Large intestine (tissue), 12 donors: ENCODE data around the gene COX7C. TPM values are rescaled to one million over a fixed set of nuclear protein-coding genes. Genes with fewer than 3 reads are reported as not detected.
"Not testable (repeated sequence)": the region's sequence is repeated elsewhere in the genome, so short reads cannot be mapped to it uniquely, and the experiment has no call there.

ENCODE experiments used
- DNase-seq, 2 donors: peaks; one replicate each; pipeline versions ENCODE4 v3.0.0 to v3.0.0-alpha.2; 2013
- H3K27ac ChIP-seq: one replicate; pipeline ENCODE4 v1.5.1; 2013; ENCODE audit warnings: low read length
- H3K27me3 ChIP-seq: 2 replicates; pipeline ENCODE4 v1.6.1; 2013; ENCODE audit warnings: low read length; ENCODE audit not compliant: control insufficient read depth, insufficient read depth
- H3K36me3 ChIP-seq: 2 replicates; pipeline ENCODE4 v1.6.1; 2013; ENCODE audit warnings: low read length; ENCODE audit not compliant: control insufficient read depth, insufficient read depth
- H3K4me1 ChIP-seq: one replicate; pipeline ENCODE4 v1.6.1; 2013; ENCODE audit warnings: low read length; ENCODE audit not compliant: control insufficient read depth, insufficient read depth
- H3K4me3 ChIP-seq: one replicate; pipeline ENCODE4 v1.5.1; 2013; ENCODE audit warnings: low read length
- H3K9me3 ChIP-seq: one replicate; pipeline ENCODE4 v1.6.1; 2013; ENCODE audit warnings: mild to moderate bottlenecking, low read depth, low read length, moderate library complexity; ENCODE audit not compliant: control insufficient read depth
- WGBS: methylation state at CpG from one replicate; pipeline ENCODE4 v1.1.5; 2013; ENCODE audit warnings: low lambda C conversion rate; ENCODE audit not compliant: insufficient coverage; 5-methylcytosine and 5-hydroxymethylcytosine counted together
- long read RNA-seq, 11 donors: transcript quantifications; one replicate each; lab custom pipeline, GENCODE V29; 2026
- polyA plus RNA-seq: library from polyadenylated mRNA; unstranded; fragments of 120-200 nt; gene quantifications from one replicate; pipeline ENCODE4 v1.2.1, GENCODE V29; 2013

Gene COX7C, protein sequence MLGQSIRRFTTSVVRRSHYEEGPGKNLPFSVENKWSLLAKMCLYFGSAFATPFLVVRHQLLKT
- polyA plus RNA-seq = 923 TPM
- long read RNA-seq, donor 1, transcript COX7C-205 (3 exons, 369 nt) = minor isoform, 72 of 463 reads
- long read RNA-seq, donor 1, transcript COX7C-201 (3 exons, 666 nt) = major isoform, 348 of 463 reads
- long read RNA-seq, donor 1, partial matches to known transcripts = 16 of 463 reads
- long read RNA-seq, donor 1, other reads (novel, unspliced or antisense) = 23 of 463 reads
- long read RNA-seq, donor 2, transcript COX7C-205 (3 exons, 369 nt) = minor isoform, 142 of 864 reads
- long read RNA-seq, donor 2, transcript COX7C-201 (3 exons, 666 nt) = major isoform, 598 of 864 reads
- long read RNA-seq, donor 2, transcript COX7C-203 (2 exons, 1,584 nt) = minor isoform, 7 of 864 reads
- long read RNA-seq, donor 2, partial matches to known transcripts = 49 of 864 reads
- long read RNA-seq, donor 2, other reads (novel, unspliced or antisense) = 68 of 864 reads
- long read RNA-seq, donor 3, transcript COX7C-205 (3 exons, 369 nt) = minor isoform, 237 of 1,600 reads
- long read RNA-seq, donor 3, transcript COX7C-203 (2 exons, 1,584 nt) = minor isoform, 8 of 1,600 reads
- long read RNA-seq, donor 3, transcript COX7C-201 (3 exons, 666 nt) = major isoform, 1,049 of 1,600 reads
- long read RNA-seq, donor 3, partial matches to known transcripts = 177 of 1,600 reads
- long read RNA-seq, donor 3, other reads (novel, unspliced or antisense) = 128 of 1,600 reads
- long read RNA-seq, donor 4, transcript COX7C-205 (3 exons, 369 nt) = minor isoform, 18 of 111 reads
- long read RNA-seq, donor 4, transcript COX7C-201 (3 exons, 666 nt) = major isoform, 77 of 111 reads
- long read RNA-seq, donor 4, partial matches to known transcripts = 5 of 111 reads
- long read RNA-seq, donor 4, other reads (novel, unspliced or antisense) = 9 of 111 reads
- long read RNA-seq, donor 5, transcript COX7C-205 (3 exons, 369 nt) = minor isoform, 60 of 403 reads
- long read RNA-seq, donor 5, transcript COX7C-201 (3 exons, 666 nt) = major isoform, 294 of 403 reads
- long read RNA-seq, donor 5, partial matches to known transcripts = 15 of 403 reads
- long read RNA-seq, donor 5, other reads (novel, unspliced or antisense) = 31 of 403 reads
- long read RNA-seq, donor 6, transcript COX7C-203 (2 exons, 1,584 nt) = minor isoform, 15 of 961 reads
- long read RNA-seq, donor 6, transcript COX7C-205 (3 exons, 369 nt) = minor isoform, 149 of 961 reads
- long read RNA-seq, donor 6, transcript COX7C-201 (3 exons, 666 nt) = major isoform, 595 of 961 reads
- long read RNA-seq, donor 6, partial matches to known transcripts = 125 of 961 reads
- long read RNA-seq, donor 6, other reads (novel, unspliced or antisense) = 77 of 961 reads
- long read RNA-seq, donor 7, transcript COX7C-201 (3 exons, 666 nt) = major isoform, 298 of 396 reads
- long read RNA-seq, donor 7, transcript COX7C-205 (3 exons, 369 nt) = minor isoform, 49 of 396 reads
- long read RNA-seq, donor 7, partial matches to known transcripts = 26 of 396 reads
- long read RNA-seq, donor 7, other reads (novel, unspliced or antisense) = 20 of 396 reads
- long read RNA-seq, donor 8, transcript COX7C-205 (3 exons, 369 nt) = minor isoform, 177 of 1,278 reads
- long read RNA-seq, donor 8, transcript COX7C-201 (3 exons, 666 nt) = major isoform, 923 of 1,278 reads
- long read RNA-seq, donor 8, transcript COX7C-203 (2 exons, 1,584 nt) = minor isoform, 9 of 1,278 reads
- long read RNA-seq, donor 8, partial matches to known transcripts = 57 of 1,278 reads
- long read RNA-seq, donor 8, other reads (novel, unspliced or antisense) = 111 of 1,278 reads
- long read RNA-seq, donor 9, transcript COX7C-203 (2 exons, 1,584 nt) = minor isoform, 9 of 1,092 reads
- long read RNA-seq, donor 9, transcript COX7C-201 (3 exons, 666 nt) = major isoform, 765 of 1,092 reads
- long read RNA-seq, donor 9, transcript COX7C-205 (3 exons, 369 nt) = minor isoform, 155 of 1,092 reads
- long read RNA-seq, donor 9, partial matches to known transcripts = 67 of 1,092 reads
- long read RNA-seq, donor 9, other reads (novel, unspliced or antisense) = 96 of 1,092 reads
- long read RNA-seq, donor 10, transcript COX7C-205 (3 exons, 369 nt) = minor isoform, 166 of 1,028 reads
- long read RNA-seq, donor 10, transcript COX7C-203 (2 exons, 1,584 nt) = minor isoform, 11 of 1,028 reads
- long read RNA-seq, donor 10, transcript COX7C-201 (3 exons, 666 nt) = major isoform, 735 of 1,028 reads
- long read RNA-seq, donor 10, partial matches to known transcripts = 50 of 1,028 reads
- long read RNA-seq, donor 10, other reads (novel, unspliced or antisense) = 65 of 1,028 reads
- long read RNA-seq, donor 11, transcript COX7C-205 (3 exons, 369 nt) = minor isoform, 91 of 604 reads
- long read RNA-seq, donor 11, transcript COX7C-201 (3 exons, 666 nt) = major isoform, 427 of 604 reads
- long read RNA-seq, donor 11, partial matches to known transcripts = 30 of 604 reads
- long read RNA-seq, donor 11, other reads (novel, unspliced or antisense) = 52 of 604 reads

DNA sequence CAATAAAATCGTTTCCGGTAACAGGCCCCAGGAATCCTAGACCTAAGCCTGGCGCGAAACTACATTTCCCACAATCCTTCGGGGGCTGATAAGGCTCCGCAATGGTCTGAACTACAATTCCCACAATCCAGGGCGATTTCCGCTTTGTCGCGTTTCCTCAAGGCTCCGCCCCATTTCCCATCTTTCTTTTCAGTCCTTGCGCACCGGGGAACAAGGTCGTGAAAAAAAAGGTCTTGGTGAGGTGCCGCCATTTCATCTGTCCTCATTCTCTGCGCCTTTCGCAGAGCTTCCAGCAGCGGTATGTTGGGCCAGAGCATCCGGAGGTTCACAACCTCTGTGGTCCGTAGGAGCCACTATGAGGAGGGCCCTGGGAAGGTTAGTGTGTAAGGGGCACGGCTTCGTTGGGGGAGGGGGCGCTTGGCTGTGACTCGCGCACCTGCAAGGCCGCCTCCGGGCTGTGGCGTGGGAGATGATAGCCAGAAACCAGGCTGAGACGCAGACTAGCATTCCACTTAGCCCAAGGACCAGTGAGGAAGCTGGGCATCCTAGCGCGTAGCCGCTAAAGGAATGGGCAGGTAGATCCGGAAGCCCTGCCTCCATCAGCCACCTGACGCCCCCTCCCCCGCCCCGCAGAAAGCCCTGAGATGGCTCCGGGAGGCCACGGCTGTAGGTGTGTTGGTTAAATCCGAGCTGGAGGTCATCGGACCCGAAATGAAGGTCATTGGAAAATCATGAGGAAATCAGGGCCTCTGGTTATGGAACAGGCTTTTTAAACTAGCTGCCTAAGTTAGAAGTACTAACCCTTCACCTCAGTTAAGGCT, at the start of gene COX7C:
Gene COX7C (plus strand): TSS at position 186 of the 821 bp plus-strand sequence. CDS start 115 bp downstream, at position 301.
- DNase-seq = peak; percentile 97 to 98
- WGBS = no CpG with 5 or more reads among the region's 41 CpGs
- peak within 1 kb of the TSS; percentile 89 for H3K4me3 ChIP-seq

GRCh38 chr5:86569522-86570426, 48.0 kb upstream of the COX7C start:
- H3K9me3 ChIP-seq = peaks cover 21% of the 10 kb centered on the region
- H3K36me3 ChIP-seq, H3K27me3 ChIP-seq, H3K27ac ChIP-seq, DNase-seq, H3K4me1 ChIP-seq, H3K4me3 ChIP-seq: not testable (repeated sequence)
- 92% methylated on average over 2 of the region's 44 CpGs for WGBS

More for the DNA sequence above, at the start of gene COX7C:
- Histone ChIP-seq H3K27ac (peak within 1 kb of the TSS; percentile 82), H3K36me3 (peaks cover 20% of the 10 kb centered on the region), H3K27me3 (no peaks in the 10 kb centered on the region), H3K9me3 (no peaks in the 10 kb centered on the region), H3K4me1 (no peaks in the 10 kb centered on the region)

DNA sequence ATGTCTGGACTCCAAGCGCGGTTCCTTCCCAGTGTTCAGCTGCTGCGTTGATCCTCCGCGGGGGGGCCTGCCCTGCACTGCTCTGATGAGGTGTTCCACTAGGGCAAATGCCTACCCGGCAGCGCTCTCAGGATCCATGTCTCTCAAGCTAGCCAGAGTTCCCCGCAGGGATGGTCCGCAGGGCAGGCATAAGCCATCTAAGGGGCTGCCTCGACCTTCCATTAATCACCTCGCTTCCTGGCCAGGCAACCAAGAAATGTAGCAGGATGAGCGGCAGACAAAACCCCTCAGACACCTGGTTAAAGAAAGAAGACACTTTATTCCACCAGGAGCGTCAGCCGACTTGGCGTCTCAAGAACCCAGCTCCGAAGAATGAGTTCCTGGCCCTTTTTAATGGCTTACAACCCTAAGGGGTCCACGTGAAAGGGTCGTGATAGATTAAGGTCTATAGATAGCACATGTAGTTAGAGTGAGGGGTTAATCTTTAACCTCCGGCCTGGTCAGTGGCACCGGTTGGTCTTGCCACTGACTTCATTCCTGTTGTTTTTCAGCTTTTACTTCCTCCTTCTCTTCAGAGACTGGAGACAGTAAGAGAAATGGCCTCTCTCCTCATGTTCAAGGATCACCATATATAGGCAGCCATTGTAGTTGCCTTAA, 47.2 kb upstream of the COX7C start:
- no peaks in the 10 kb centered on the region for H3K4me1 ChIP-seq
- no peak overlapping the region for H3K4me3 ChIP-seq
- DNase-seq = peak in 1 of 2 donors; percentile 53
- no peaks in the 10 kb centered on the region for H3K36me3 ChIP-seq
- 100% methylated on average over 1 of the region's 20 CpGs for WGBS
- H3K27me3 ChIP-seq = no peaks in the 10 kb centered on the region
- H3K9me3 ChIP-seq = peaks cover 21% of the 10 kb centered on the region
- H3K27ac ChIP-seq = peak overlapping the region; percentile 31

DNA sequence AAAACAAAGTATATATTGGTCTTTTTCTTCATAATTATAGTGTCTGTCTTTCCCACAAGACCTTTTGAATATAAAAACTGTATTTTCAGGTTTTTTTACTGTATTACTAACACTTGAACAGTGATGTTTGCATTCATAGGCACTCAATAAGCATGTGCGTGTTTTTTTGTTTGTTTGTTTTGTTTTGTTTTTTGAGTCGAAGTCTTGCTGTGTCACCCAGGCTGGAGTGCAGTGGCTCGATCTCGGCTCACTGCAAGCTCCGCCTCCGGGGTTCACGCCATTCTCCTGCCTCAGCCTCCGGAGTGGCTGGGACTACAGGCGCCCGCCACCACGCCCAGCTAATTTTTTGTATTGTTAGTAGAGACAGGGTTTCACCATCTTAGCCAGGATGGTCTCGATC, 46.6 kb upstream of the COX7C start:
- H3K4me3 ChIP-seq, DNase-seq, H3K4me1 ChIP-seq, H3K36me3 ChIP-seq, H3K27me3 ChIP-seq: not testable (repeated sequence)
- Histone ChIP-seq H3K9me3 (peaks cover 21% of the 10 kb centered on the region), H3K27ac (peak overlapping the region; percentile 31)
- WGBS = no CpG with 5 or more reads among the region's 12 CpGs

DNA sequence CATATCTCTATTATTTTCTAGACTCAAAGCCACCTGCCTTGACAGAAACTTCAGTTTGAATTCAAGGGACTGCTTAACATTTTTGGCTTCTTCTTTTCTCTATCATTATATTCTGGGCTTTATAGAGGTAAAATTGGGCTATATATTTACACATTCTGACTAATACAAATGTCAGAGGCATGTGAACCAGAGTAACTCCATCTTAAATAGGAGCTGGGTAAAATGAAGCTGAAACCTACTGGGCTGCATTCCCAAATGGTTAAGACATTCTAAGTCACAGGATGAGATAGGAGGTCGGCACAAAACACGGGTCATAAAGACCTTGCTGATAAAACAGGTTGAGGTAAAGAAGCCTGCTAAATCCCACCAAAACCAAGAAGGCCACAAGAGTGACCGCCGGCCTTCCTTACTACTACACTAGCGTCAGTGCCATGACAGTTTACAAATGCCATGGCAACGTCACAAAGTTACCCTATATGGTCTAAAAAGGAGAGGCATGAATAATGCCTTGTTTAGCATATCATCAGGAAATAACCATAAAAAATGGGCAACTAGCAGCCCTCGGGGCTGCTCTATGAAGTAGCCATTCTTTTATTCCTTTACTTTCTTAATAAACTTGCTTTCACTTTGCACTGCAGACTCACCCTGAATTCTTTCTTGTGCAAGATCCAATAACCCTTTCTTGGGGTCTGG, 44.8 kb upstream of the COX7C start:
- Histone ChIP-seq H3K4me1 (no peaks in the 10 kb centered on the region), H3K36me3 (no peaks in the 10 kb centered on the region), H3K9me3 (peaks cover 21% of the 10 kb centered on the region), H3K27ac (no peak overlapping the region), H3K27me3 (no peaks in the 10 kb centered on the region), H3K4me3 (no peak overlapping the region)
- 100% methylated on average over 1 of the region's 7 CpGs for WGBS
- DNase-seq = no peak

DNA sequence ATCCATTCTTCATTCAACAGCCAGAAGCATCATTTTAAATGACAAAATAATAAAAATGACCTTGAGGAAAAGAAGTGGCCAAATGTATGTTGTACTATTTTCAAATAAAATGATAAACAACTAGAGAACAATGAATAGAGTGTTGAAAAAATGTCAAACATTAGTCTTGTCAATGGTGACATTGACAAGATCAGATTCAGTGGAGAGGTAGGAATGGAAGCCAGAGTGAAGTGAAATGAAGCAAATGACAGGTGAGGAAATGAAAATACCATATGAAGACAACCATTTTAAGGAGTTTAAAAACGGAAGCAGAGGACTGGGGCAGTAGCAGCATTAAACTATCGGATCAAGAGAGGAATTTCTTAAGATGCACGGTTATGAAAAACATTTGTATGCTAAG, 38.2 kb upstream of the COX7C start:
- Histone ChIP-seq H3K27ac (no peak overlapping the region), H3K4me1 (no peaks in the 10 kb centered on the region), H3K4me3 (no peak overlapping the region), H3K9me3 (no peaks in the 10 kb centered on the region), H3K36me3 (no peaks in the 10 kb centered on the region), H3K27me3 (no peaks in the 10 kb centered on the region)
- no CpG with 5 or more reads among the region's 3 CpGs for WGBS
- no peak for DNase-seq

GRCh38 chr5:86596476-86596875, 21.3 kb upstream of the COX7C start:
- Histone ChIP-seq H3K4me1 (no peaks in the 10 kb centered on the region), H3K27ac (no peak overlapping the region), H3K36me3 (no peaks in the 10 kb centered on the region), H3K4me3 (no peak overlapping the region), H3K9me3 (no peaks in the 10 kb centered on the region), H3K27me3 (no peaks in the 10 kb centered on the region)
- DNase-seq = no peak
